HG03135 (cell line): ENCODE measurements around the gene MYCL.
"Not testable (repeated sequence)": the region's sequence is repeated elsewhere in the genome, so short reads cannot be mapped to it uniquely, and the experiment has no call there.

Source experiments
- ATAC-seq: cut with Tn5 transposase; IDR thresholded peaks from one replicate; pipeline ENCODE4 v1.9.1; 2021; ENCODE audit warnings: mild to moderate bottlenecking, moderate library complexity; ENCODE audit not compliant: unreplicated experiment

MYCL gene

GRCh38 chr1:39919545-39919944 lies 17.8 kb upstream of the MYCL start:
- no peak for ATAC-seq

GRCh38 chr1:39917825-39918224 lies 16.1 kb upstream of the MYCL start:
- ATAC-seq: no peak

GRCh38 chr1:39915499-39916129 lies 13.9 kb upstream of the MYCL start:
- no peak for ATAC-seq

- not testable (repeated sequence) for ATAC-seq
Observed at GRCh38 chr1:39913136-39913535, 11.4 kb upstream of the MYCL start.

GRCh38 chr1:39910263-39910662 lies 8.5 kb upstream of the MYCL start:
- no peak for ATAC-seq

- no peak for ATAC-seq
Observed at GRCh38 chr1:39908534-39908933, 6.8 kb upstream of the MYCL start.

- ATAC-seq: no peak
Observed at GRCh38 chr1:39907528-39908453, 6.1 kb upstream of the MYCL start.

GRCh38 chr1:39905172-39905571 lies 3.5 kb upstream of the MYCL start:
- ATAC-seq: no peak

- no peak for ATAC-seq
Observed at GRCh38 chr1:39902460-39902807, 717 bp upstream of the MYCL start.

- ATAC-seq: no peak
Observed at GRCh38 chr1:39901464-39901713, 328 bp downstream of the MYCL start.

- no peak for ATAC-seq
Observed at GRCh38 chr1:39900662-39901463, 854 bp downstream of the MYCL start.

- ATAC-seq: no peak
Observed at GRCh38 chr1:39899611-39900538, 1.8 kb downstream of the MYCL start.

GRCh38 chr1:39898648-39899603 lies 2.8 kb downstream of the MYCL start:
- no peak for ATAC-seq

- ATAC-seq: no peak
Observed at GRCh38 chr1:39898191-39898590, 3.5 kb downstream of the MYCL start.

GRCh38 chr1:39896909-39897685 lies 4.6 kb downstream of the MYCL start:
- ATAC-seq: no peak

- no peak for ATAC-seq
Observed at GRCh38 chr1:39895731-39896480, 5.8 kb downstream of the MYCL start.

GRCh38 chr1:39894884-39895495 lies 6.7 kb downstream of the MYCL start:
- no peak for ATAC-seq
